A549 (cell line): ENCODE data around the gene ADH4. TPM values are rescaled to one million over a fixed set of nuclear protein-coding genes. Genes with fewer than 3 reads are reported as not detected.

Experiments
- ATAC-seq, 2 experiments: fragments of 200-7000 bp in 1 of 2; fragments of >200 bp in 1 of 2; cut with Nextera tagmentation in 1 of 2; cut with Tn5 transposase in 1 of 2; 3 replicates each; pipeline versions ENCODE4 v1.8.0 to v1.9.1; 2018 to 2020; ENCODE audit warnings: mild to moderate bottlenecking in 1 of 2, moderate library complexity in 1 of 2
- CTCF ChIA-PET: fragments of 300-600 bp; sonication (Branson Sonifier 250); formaldehyde crosslinking; extraction: SDS; loops from one replicate; lab custom pipeline; 2021; ENCODE audit warnings: antibody characterized with exemption, inconsistent platforms; lab: Yijun Ruan, JAX
- POLR2A ChIA-PET: fragments of 350-600 bp; formaldehyde crosslinking; extraction: SDS; loops from one replicate; lab custom pipeline; 2021; ENCODE audit warnings: antibody characterized with exemption, inconsistent platforms; lab: Yijun Ruan, JAX
- DNase-seq, 2 experiments: peaks; one replicate each; pipeline versions ENCODE4 v3.0.0 to v3.0.0-alpha.2; 2011 to 2016; ENCODE audit warnings: low read depth in 1 of 2, low spot score in 1 of 2
- FAIRE-seq: peaks from 2 replicates; lab custom pipeline; 2011; peaks lifted over from hg19 to GRCh38; lab: Jason Lieb, UNC
- H3K27ac ChIP-seq, 2 experiments: fragments of >200 bp; sonication (Bioruptor Twin); formaldehyde crosslinking; 3 replicates each; pipeline ENCODE4 v1.5.1; 2016 to 2017
- H3K4me1 ChIP-seq: fragments of >200 bp; sonication (Bioruptor Twin); formaldehyde crosslinking; 3 replicates; pipeline ENCODE4 v1.6.1; 2016
- H3K4me2 ChIP-seq: fragments of >200 bp; sonication (Bioruptor Twin); formaldehyde crosslinking; 3 replicates; pipeline ENCODE4 v1.6.1; 2016
- H3K4me3 ChIP-seq: fragments of >200 bp; sonication (Bioruptor Twin); formaldehyde crosslinking; 3 replicates; pipeline ENCODE4 v1.5.1; 2016
- H3K9me3 ChIP-seq: fragments of >200 bp; sonication (Bioruptor Twin); formaldehyde crosslinking; 3 replicates; pipeline ENCODE4 v1.6.1; 2016
- CBX2 ChIP-seq: fragments of 200-600 bp; sonication (generic); IDR thresholded peaks from 2 replicates; pipeline ENCODE4 v1.6.1; 2016; ENCODE audit warnings: low read depth, mild to moderate bottlenecking, borderline replicate concordance
- CHD4 ChIP-seq: fragments of 200-600 bp; sonication (generic); IDR thresholded peaks from 2 replicates; pipeline ENCODE4 v1.6.1; 2016; ENCODE audit warnings: antibody characterized with exemption, mild to moderate bottlenecking, borderline replicate concordance
- E2F6 ChIP-seq: IDR thresholded peaks from 2 replicates; pipeline ENCODE4 v1.6.1; 2012; ENCODE audit warnings: low read depth, borderline replicate concordance
- EP300 ChIP-seq, 2 experiments: fragments of >200 bp; sonication (Bioruptor Twin); formaldehyde crosslinking; IDR thresholded peaks; 2 replicates in 1 of 2; 3 replicates in 1 of 2; pipeline ENCODE4 v1.6.1; 2016 to 2017
- FOSB ChIP-seq: fragments of 250-450 bp; sonication (Bioruptor Pico); IDR thresholded peaks from 2 replicates; pipeline ENCODE4 v1.5.0; 2020; ENCODE audit warnings: mild to moderate bottlenecking, moderate library complexity
- FOSL2 ChIP-seq, 2 experiments: fragments of 450-650 bp in 1 of 2; fragments of >200 bp in 1 of 2; sonication (Bioruptor Twin) in 1 of 2; formaldehyde crosslinking; IDR thresholded peaks; 2 replicates each; pipeline versions ENCODE4 v1.5.0 to v1.6.1; 2016 to 2020; ENCODE audit warnings: mild to moderate bottlenecking in 1 of 2, moderate library complexity in 1 of 2
- HES2 ChIP-seq: fragments of >200 bp; sonication (Bioruptor Twin); formaldehyde crosslinking; IDR thresholded peaks from 2 replicates; pipeline ENCODE4 v1.6.1; 2016
- HOXA7 ChIP-seq: fragments of 250-450 bp; sonication (Bioruptor Pico); IDR thresholded peaks from 2 replicates; pipeline ENCODE4 v1.5.0; 2020; ENCODE audit warnings: mild to moderate bottlenecking, moderate library complexity
- JUN ChIP-seq, 2 experiments: fragments of >200 bp; sonication (Bioruptor Twin); formaldehyde crosslinking; IDR thresholded peaks; 2 replicates in 1 of 2; 3 replicates in 1 of 2; pipeline ENCODE4 v1.6.1; 2016 to 2017
- MAX ChIP-seq: IDR thresholded peaks from 2 replicates; pipeline ENCODE4 v1.6.1; 2012
- MYC ChIP-seq: IDR thresholded peaks from 2 replicates; pipeline ENCODE4 v1.6.1; 2012; ENCODE audit warnings: mild to moderate bottlenecking, inconsistent platforms, low read length, improper control_type of control experiment, borderline replicate concordance
- NPAS2 ChIP-seq: fragments of 250-450 bp; sonication (Bioruptor Pico); IDR thresholded peaks from 2 replicates; pipeline ENCODE4 v1.8.0; 2022; ENCODE audit warnings: mild to moderate bottlenecking, moderate library complexity, borderline replicate concordance
- NR3C1 ChIP-seq: fragments of >200 bp; sonication (Bioruptor Twin); formaldehyde crosslinking; IDR thresholded peaks from 3 replicates; pipeline ENCODE4 v1.6.1; 2017
- POLR2AphosphoS2 ChIP-seq: conservative IDR thresholded peaks from 2 replicates; pipeline ENCODE4 v1.6.1; 2012; ENCODE audit warnings: low read length, improper control_type of control experiment, inconsistent platforms
- RFX5 ChIP-seq: fragments of 450-650 bp; IDR thresholded peaks from 2 replicates; pipeline ENCODE4 v1.7.1; 2014; ENCODE audit warnings: antibody characterized with exemption, mild to moderate bottlenecking, moderate library complexity
- SREBF2 ChIP-seq: fragments of 450-650 bp; IDR thresholded peaks from 2 replicates; pipeline ENCODE4 v1.6.1; 2014; ENCODE audit warnings: mild to moderate bottlenecking, moderate library complexity
- TP53 ChIP-seq: fragments of 250-450 bp; sonication (Bioruptor Pico); IDR thresholded peaks from 2 replicates; pipeline ENCODE4 v1.5.0; 2021; ENCODE audit warnings: mild to moderate bottlenecking, moderate library complexity
- WGBS: methylation state at CpG from one replicate; pipeline ENCODE4 v1.1.6; 2017; ENCODE audit errors: missing lambda C conversion rate; 5-methylcytosine and 5-hydroxymethylcytosine counted together
- polyA plus RNA-seq, 4 experiments: library from polyadenylated mRNA; depleted of rRNA in 3 of 4; stranded (reverse); fragments of >200 nt; fragmentation: RNase III in 1 of 4; extraction: RNeasy Plus Mini Kit Qiagen cat#74134 plus additional on column Dnase treatment in 1 of 4; gene quantifications; 2 replicates in 3 of 4; 3 replicates in 1 of 4; pipeline ENCODE4 v1.2.3, GENCODE V29; 2011 to 2017
- TF ChIP-seq, protein P1 (sequence below): IDR thresholded peaks from 2 replicates; pipeline ENCODE4 v1.6.1; 2012

The ADH4 gene
- polyA plus RNA-seq, 2 of the 4 experiments (the other 2 are of a cell fraction) = 0.16 TPM; not detected in 1

GRCh38 chr4:99179178-99179577, 35.1 kb upstream of the ADH4 start (continued):
- TF ChIP-seq, protein P1, sequence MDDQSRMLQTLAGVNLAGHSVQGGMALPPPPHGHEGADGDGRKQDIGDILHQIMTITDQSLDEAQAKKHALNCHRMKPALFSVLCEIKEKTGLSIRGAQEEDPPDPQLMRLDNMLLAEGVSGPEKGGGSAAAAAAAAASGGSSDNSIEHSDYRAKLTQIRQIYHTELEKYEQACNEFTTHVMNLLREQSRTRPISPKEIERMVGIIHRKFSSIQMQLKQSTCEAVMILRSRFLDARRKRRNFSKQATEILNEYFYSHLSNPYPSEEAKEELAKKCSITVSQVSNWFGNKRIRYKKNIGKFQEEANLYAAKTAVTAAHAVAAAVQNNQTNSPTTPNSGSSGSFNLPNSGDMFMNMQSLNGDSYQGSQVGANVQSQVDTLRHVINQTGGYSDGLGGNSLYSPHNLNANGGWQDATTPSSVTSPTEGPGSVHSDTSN = no peak
- TF ChIP-seq NR3C1 = no peak

GRCh38 chr4:99166544-99166943, 22.4 kb upstream of the ADH4 start:
- H3K27ac ChIP-seq = no peak overlapping the region
- CTCF ChIA-PET = interaction anchor here (1.1 kb wide), 1 partner anchor 635 kb away, joined by 3 read pairs; no protein-coding TSS in a partner anchor
- no peak overlapping the region for H3K4me2 ChIP-seq
- no peak for FAIRE-seq
- no peaks in the 10 kb centered on the region for H3K9me3 ChIP-seq
- TF ChIP-seq FOSB = no peak
- no peak for TF ChIP-seq EP300 (IDR thresholded peaks at IDR 0.05)
- no peak for TF ChIP-seq MAX
- no peak for TF ChIP-seq HES2
- TF ChIP-seq TP53 (CRISPR knock-in tag) = no peak
- no peak for TF ChIP-seq RFX5
- TF ChIP-seq POLR2AphosphoS2 = no peak
- no peak for TF ChIP-seq CHD4
- no peak for TF ChIP-seq CBX2
- no peak for TF ChIP-seq HOXA7 (CRISPR knock-in tag)
- TF ChIP-seq, all 56 proteins: peak for 0
- POLR2A ChIA-PET = no interaction called here
- DNase-seq = no peak
- ATAC-seq = no peak
- 61% methylated on average over 2 of the region's 2 CpGs for WGBS
- H3K4me1 ChIP-seq = no peaks in the 10 kb centered on the region
- no peak overlapping the region for H3K4me3 ChIP-seq

DNA sequence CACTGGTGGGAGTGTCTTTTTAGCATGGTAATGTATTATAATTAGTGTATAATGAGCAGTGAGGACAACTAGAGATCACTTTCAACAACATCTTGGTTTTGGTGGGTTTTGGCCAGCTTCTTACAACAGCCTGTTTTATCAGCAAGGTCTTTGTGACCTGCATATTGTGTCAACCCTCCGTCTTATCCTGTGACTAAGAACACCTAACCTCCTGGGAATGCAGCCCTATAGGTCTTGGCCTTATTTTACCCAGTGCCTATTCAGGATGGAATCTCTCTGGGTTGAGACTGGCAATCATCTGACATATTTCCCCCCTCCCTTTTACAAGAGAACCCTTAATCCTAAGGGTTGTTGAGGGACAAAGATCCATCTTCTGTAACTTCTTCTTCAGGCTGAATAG, 21.9 kb upstream of the ADH4 start:
- Histone ChIP-seq H3K9me3 (no peaks in the 10 kb centered on the region), H3K4me3 (no peak overlapping the region), H3K27ac (no peak overlapping the region), H3K4me2 (no peak overlapping the region), H3K4me1 (no peaks in the 10 kb centered on the region)
- no peak for FAIRE-seq
- 40% methylated on average over 1 of the region's 1 CpG for WGBS
- CTCF ChIA-PET = interaction anchor here (1.1 kb wide), 1 partner anchor 636 kb away, joined by 3 read pairs; no protein-coding TSS in a partner anchor
- no peak for DNase-seq
- POLR2A ChIA-PET = no interaction called here
- ATAC-seq = no peak
- no peak for TF ChIP-seq NPAS2
- no peak for TF ChIP-seq SREBF2
- no peak for TF ChIP-seq E2F6
- TF ChIP-seq JUN (IDR thresholded peaks at IDR 0.05) = no peak
- TF ChIP-seq MYC = no peak
- TF ChIP-seq FOSL2 (IDR thresholded peaks at IDR 0.05) = no peak
- no peak for TF ChIP-seq FOSL2 (CRISPR knock-in tag; IDR thresholded peaks at IDR 0.05)

DNA sequence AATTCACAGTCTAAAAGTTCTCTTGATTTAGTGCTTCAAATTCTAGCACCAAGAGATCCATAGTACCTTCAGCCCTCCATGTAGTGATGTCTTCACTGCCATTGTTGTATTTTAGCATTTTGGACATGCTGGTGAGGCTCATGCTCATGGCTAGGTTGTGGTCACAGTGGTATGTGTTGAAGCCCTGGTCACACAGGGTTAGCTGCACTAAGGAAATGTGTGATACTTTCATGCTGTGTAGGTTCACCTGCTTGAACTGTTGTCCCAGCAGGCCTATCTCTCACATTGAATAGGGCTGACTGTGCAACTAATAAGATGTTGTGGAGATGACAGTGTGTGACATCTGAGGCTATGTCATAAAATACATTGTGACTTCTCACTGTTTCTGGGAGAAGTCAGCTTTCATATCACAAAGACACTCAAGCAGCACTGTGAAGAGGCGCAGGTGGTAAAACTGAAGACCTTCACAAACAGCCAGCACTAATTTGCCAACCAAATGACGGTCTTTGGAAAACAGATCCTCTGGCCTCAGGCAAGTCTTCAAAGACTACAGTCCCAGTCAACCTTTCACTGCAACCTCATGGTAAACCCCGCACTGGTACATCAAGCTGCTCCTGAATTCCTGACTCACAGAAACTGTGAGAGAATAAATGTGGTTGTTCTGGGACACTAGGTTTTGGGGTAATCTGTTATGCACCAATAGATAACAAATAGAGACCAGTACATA, 17.4 kb upstream of the ADH4 start:
- H3K4me1 ChIP-seq = no peaks in the 10 kb centered on the region
- POLR2A ChIA-PET = no interaction called here
- FAIRE-seq (no peak), ATAC-seq (no peak), DNase-seq (no peak)
- TF ChIP-seq RFX5 = no peak
- no peak overlapping the region for H3K27ac ChIP-seq
- CTCF ChIA-PET = interaction anchor here (0.9 kb wide), 1 partner anchor 33 kb away, joined by 3 read pairs; no protein-coding TSS in a partner anchor
- H3K4me3 ChIP-seq = no peak overlapping the region
- 89% methylated on average over 3 of the region's 3 CpGs for WGBS
- no peak overlapping the region for H3K4me2 ChIP-seq
- no peaks in the 10 kb centered on the region for H3K9me3 ChIP-seq
